ENCODE data around the gene ETV1. TPM values are rescaled to one million over a fixed set of nuclear protein-coding genes. Genes with fewer than 3 reads are reported as not detected.

Gene ETV1
- total RNA-seq, 1 donor from 2014 or later: 15.2 TPM

- H3K9me3 Mint-ChIP-seq (ENCODE audit: unreplicated experiment): no peaks in the 10 kb centered on the region
- H3K27ac Mint-ChIP-seq (ENCODE audit: unreplicated experiment): no peak overlapping the region
- no peak for DNase-seq (ENCODE audit: extremely low spot score, unreplicated experiment)
- no peaks in the 10 kb centered on the region for H3K4me1 Mint-ChIP-seq (ENCODE audit: unreplicated experiment)
- no peak overlapping the region for H3K4me3 Mint-ChIP-seq (ENCODE audit: unreplicated experiment)
- H3K36me3 Mint-ChIP-seq (ENCODE audit: unreplicated experiment): no peaks in the 10 kb centered on the region
- TF ChIP-seq CTCF (IDR thresholded peaks at IDR 0.05): no peak
- no peaks in the 10 kb centered on the region for H3K27me3 Mint-ChIP-seq (ENCODE audit: unreplicated experiment)
These were observed 107.4 kb downstream of the ETV1 start for GRCh38 chr7:13882051-13882450.

GRCh38 chr7:13880789-13881188, 108.7 kb downstream of the ETV1 start:
- H3K27me3 Mint-ChIP-seq (ENCODE audit: unreplicated experiment): no peaks in the 10 kb centered on the region
- H3K27ac Mint-ChIP-seq (ENCODE audit: unreplicated experiment): no peak overlapping the region
- no peak overlapping the region for H3K4me3 Mint-ChIP-seq (ENCODE audit: unreplicated experiment)
- no peak for DNase-seq (ENCODE audit: extremely low spot score, unreplicated experiment)
- TF ChIP-seq CTCF (IDR thresholded peaks at IDR 0.05): no peak
- no peaks in the 10 kb centered on the region for H3K4me1 Mint-ChIP-seq (ENCODE audit: unreplicated experiment)
- H3K36me3 Mint-ChIP-seq (ENCODE audit: unreplicated experiment): no peaks in the 10 kb centered on the region
- no peaks in the 10 kb centered on the region for H3K9me3 Mint-ChIP-seq (ENCODE audit: unreplicated experiment)

- no peak for TF ChIP-seq CTCF (IDR thresholded peaks at IDR 0.05)
- H3K36me3 Mint-ChIP-seq (ENCODE audit: unreplicated experiment): no peaks in the 10 kb centered on the region
- H3K9me3 Mint-ChIP-seq (ENCODE audit: unreplicated experiment): no peaks in the 10 kb centered on the region
- no peaks in the 10 kb centered on the region for H3K4me1 Mint-ChIP-seq (ENCODE audit: unreplicated experiment)
- no peak overlapping the region for H3K27ac Mint-ChIP-seq (ENCODE audit: unreplicated experiment)
- H3K4me3 Mint-ChIP-seq (ENCODE audit: unreplicated experiment): no peak overlapping the region
- DNase-seq (ENCODE audit: extremely low spot score, unreplicated experiment): no peak
- no peaks in the 10 kb centered on the region for H3K27me3 Mint-ChIP-seq (ENCODE audit: unreplicated experiment)
These were observed 109.3 kb downstream of the ETV1 start for GRCh38 chr7:13879994-13880686.

GRCh38 chr7:13879143-13879542, 110.3 kb downstream of the ETV1 start:
- H3K36me3 Mint-ChIP-seq (ENCODE audit: unreplicated experiment): no peaks in the 10 kb centered on the region
- H3K9me3 Mint-ChIP-seq (ENCODE audit: unreplicated experiment): no peaks in the 10 kb centered on the region
- H3K4me1 Mint-ChIP-seq (ENCODE audit: unreplicated experiment): no peaks in the 10 kb centered on the region
- H3K4me3 Mint-ChIP-seq (ENCODE audit: unreplicated experiment): no peak overlapping the region
- DNase-seq (ENCODE audit: extremely low spot score, unreplicated experiment): no peak
- no peak overlapping the region for H3K27ac Mint-ChIP-seq (ENCODE audit: unreplicated experiment)
- H3K27me3 Mint-ChIP-seq (ENCODE audit: unreplicated experiment): no peaks in the 10 kb centered on the region
- TF ChIP-seq CTCF (IDR thresholded peaks at IDR 0.05): no peak

GRCh38 chr7:13878154-13878553, 111.3 kb downstream of the ETV1 start:
- H3K4me1 Mint-ChIP-seq (ENCODE audit: unreplicated experiment): no peaks in the 10 kb centered on the region
- TF ChIP-seq CTCF (IDR thresholded peaks at IDR 0.05): no peak
- no peak overlapping the region for H3K27ac Mint-ChIP-seq (ENCODE audit: unreplicated experiment)
- no peaks in the 10 kb centered on the region for H3K27me3 Mint-ChIP-seq (ENCODE audit: unreplicated experiment)
- no peak overlapping the region for H3K4me3 Mint-ChIP-seq (ENCODE audit: unreplicated experiment)
- no peak for DNase-seq (ENCODE audit: extremely low spot score, unreplicated experiment)
- no peaks in the 10 kb centered on the region for H3K36me3 Mint-ChIP-seq (ENCODE audit: unreplicated experiment)
- no peaks in the 10 kb centered on the region for H3K9me3 Mint-ChIP-seq (ENCODE audit: unreplicated experiment)
